SU-DHL-6 (cell line): ENCODE results near the gene TMEM250.

Experiments used
- CTCF ChIP-seq: fragments of 200-600 bp; sonication (generic); IDR thresholded peaks from one replicate; pipeline ENCODE4 v1.5.1; 2017; ENCODE audit warnings: antibody characterized with exemption, mild to moderate bottlenecking, low read length, moderate library complexity; ENCODE audit not compliant: insufficient read depth, poor library complexity, severe bottlenecking
- EZH2phosphoT487 ChIP-seq: fragments of 200-600 bp; sonication (generic), shearing (Covaris generic); conservative IDR thresholded peaks from 2 replicates; pipeline ENCODE4 v1.6.1; 2018; ENCODE audit warnings: mild to moderate bottlenecking, antibody characterized with exemption, low read length, moderate library complexity, mixed read lengths

DNA sequence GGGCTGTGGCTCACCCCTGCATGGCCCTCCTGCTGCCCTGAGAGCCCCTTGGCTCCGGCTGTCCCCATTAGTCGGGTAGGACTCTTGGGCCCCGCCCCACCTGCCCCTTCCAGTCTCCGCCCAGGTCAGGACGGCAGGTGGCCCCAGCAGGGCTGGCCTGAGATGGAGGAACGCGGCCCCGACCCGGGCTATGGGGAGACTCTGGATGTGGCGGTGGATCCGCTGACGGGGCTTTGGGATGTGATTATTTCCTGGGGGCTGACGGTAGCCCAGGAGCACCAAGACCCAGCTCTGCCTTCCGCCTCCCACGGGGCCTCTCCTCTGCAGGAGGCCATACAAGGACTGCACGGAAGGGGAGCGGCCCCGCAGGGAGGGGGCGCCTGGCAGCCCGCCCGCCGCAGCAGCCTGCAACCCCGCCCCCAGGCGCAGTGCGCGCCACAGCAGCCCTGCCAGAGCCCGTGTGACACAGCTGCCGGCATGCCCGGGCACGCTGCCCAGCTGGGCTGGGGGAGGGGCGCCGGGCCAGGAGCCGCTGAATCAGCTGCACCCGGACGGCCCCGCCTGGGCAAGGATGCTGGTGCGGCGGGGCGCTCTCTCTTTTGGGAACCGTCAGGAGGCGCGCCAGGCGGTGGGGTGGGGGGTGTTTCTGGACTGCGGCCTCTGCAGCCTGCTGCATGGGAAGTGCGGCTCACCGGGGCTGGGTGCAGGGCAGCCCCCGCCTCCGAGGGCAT lies 9.2 kb downstream of the TMEM250 start:
- no peak for TF ChIP-seq CTCF
- TF ChIP-seq EZH2phosphoT487 = no peak
